SK-MEL-5 (cell line): ENCODE results near the gene ZNF521. TPM values are rescaled to one million over a fixed set of nuclear protein-coding genes. Genes with fewer than 3 reads are reported as not detected.

ENCODE experiments used
- DNase-seq: peaks from one replicate; pipeline ENCODE4 v3.0.0-alpha.2; 2016; ENCODE audit warnings: low read depth, low spot score
- in situ Hi-C: cut with HindIII; loops from 2 replicates; pipeline ENCODE4 v1.10.0; 2016; ENCODE audit warnings: low sequenced_read_pairs, high pct_unique_total_duplicates, low pct_unique_long_range_greater_than_20kb
- total RNA-seq: library from RNA; depleted of rRNA; stranded (reverse); fragments of >200 nt; shearing (Covaris generic); gene quantifications from 2 replicates; pipeline ENCODE4 v1.2.3, GENCODE V29; 2014

Gene ZNF521
- total RNA-seq, 1 experiment from 2014 or later = 1.9 TPM

DNA sequence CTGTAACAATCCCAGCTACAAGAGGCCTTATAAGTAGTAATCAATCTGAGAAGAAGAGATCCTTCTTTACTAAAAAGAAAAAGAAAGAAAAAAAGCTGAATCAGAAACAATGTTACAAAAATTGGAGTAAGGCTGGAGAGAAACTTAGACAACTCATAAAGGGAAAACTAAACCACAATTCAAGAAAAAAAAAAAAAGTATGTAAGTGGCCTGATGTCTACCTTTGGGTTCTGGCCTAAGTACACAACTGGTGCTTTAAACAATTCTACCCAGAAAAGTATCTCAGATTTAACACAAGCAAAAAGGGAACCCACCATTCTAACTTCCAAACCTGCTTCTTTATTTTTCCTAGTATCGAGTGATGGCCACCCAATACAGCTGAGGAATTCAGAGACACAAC, 45.3 kb downstream of the ZNF521 start:
- in situ Hi-C loops = no loop called here
- DNase-seq = no peak

DNA sequence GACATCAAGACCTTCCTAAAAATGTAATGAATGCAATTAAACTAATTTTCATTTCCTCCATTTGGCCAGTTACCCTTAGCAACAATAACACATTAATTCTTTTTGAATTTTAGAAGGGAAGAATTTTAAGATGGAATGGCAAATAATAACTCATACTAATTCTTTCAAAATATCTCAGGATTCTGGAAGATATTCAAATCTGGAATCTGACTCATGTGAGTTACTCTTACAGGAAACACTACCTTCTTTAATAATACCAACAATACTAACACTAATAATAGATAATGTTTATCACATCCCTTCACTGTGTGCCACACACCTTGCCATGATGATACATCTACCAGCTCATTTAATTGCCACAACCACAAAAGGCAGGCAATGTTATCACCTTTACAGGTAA, 46.4 kb downstream of the ZNF521 start:
- DNase-seq = no peak
- in situ Hi-C loops = no loop called here

DNA sequence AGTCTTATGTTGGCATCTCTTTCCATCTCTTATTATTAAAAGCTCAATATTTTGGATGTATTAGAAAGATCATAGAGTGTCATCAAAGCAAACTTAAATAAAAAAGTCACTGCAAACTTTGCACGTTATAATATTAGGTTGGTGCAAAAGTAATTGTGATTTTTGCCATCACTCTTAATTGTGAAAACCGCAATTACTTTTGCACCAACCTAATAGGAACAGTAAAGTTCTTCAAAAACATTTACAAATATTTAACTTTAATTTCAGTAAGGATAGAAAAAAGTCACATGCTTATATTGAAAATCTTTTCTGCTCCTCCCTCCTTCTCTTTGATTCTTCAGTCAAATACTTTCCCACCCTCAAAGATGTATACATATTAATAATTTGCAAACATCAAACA, 51.5 kb downstream of the ZNF521 start:
- in situ Hi-C loops = no loop called here
- no peak for DNase-seq

DNA sequence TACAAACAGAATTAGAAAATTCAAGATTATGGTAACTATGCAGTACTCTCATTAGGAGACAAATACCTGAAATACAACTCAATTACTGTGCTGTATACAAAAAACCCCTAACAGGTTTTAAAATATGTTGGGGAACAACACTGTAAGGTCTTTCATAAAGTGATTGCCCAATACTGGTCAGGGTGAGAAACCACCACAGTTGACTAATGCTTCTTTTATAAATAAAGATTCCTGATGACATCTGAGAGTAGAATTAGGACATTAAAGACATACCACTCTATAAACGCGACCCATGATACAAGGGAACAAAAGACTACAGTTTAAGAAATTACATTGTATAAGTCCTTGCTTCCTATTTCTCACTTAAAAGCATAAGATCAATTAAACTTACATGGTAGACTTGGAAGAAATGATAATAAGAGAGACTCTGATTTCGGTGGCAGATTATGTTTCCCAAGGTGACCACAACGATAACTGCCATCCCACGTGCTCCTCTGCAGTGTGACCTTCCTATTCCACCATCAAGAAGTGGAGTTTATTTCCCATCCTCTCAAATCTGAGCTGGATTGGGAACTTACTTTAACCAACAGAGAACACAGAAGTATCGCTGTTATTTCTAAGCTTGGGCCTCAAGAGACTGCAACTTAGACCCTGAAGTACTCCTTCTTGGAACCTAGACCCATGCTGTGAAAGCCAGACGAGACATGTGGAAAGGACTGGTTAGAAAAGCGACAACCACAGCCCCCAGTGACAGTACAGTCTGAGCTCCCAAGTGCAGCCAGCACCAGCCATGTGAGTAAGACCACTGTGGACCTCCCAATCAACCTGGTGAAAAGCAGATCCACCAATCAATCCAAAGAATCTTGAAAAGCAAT, 52.3 kb downstream of the ZNF521 start:
- peak; percentile 46 for DNase-seq
- in situ Hi-C loops = no loop called here

DNA sequence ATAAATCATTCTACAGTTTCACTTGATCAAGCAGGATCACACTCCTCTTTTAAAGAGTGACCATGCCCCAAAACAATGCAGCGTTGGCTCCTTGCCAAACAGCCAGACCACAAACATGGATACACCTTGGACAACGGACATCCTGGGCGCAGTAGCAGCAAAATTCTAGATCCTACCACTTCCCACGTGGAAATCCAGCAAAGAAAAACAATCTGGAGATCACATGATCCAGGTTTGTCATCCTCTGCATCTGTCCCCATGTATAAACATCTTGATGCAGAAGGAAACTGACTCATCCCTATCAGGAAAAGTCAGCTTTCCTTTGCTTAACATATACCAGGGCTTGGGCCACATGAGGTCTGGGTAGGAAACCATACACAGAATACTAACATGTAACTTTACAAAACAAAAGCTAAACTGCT, 53.1 kb downstream of the ZNF521 start:
- in situ Hi-C loops = no loop called here
- peak; percentile 9 for DNase-seq

DNA sequence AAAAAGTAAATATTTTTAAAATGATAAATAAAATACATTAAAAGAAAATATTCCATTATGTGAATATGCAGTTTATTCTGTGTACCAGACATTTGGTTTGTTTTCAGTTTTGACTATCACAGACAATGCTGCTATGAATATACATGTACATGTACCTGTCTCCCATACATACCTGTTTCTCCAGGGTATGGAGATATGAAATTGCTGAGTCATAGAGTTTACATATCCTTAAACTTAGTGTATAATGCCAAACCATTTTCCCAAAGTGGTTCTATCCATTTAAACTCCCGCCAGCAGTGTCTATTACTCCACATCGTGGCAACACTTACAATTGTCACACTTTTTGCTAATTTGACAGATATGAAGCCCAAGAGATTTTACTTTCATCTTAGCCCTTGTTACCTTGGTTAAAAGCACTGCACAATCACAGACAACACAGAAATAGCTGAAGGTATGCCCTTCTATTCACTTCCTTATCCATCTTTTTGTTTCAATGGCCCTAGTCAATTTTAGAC, 56.3 kb downstream of the ZNF521 start:
- in situ Hi-C loops = no loop called here
- DNase-seq = no peak

DNA sequence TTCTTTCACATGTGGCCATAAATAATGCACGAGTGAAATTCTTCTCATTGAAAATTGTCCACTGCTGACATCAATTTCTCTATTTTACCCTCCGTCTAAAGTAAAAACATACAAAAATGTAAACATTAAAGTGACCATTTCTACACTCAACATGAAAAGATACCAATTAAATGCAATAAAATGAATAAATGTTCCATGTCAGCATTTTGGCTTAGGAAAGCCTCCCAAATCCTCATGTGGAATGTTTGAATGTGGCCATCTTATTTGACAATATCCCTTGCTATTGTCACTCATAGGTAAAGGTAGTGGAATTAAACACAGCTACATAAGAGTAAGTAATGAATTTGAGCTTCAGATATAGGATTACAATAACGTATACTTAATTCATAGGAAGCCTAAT, 60.8 kb downstream of the ZNF521 start:
- in situ Hi-C loops = no loop called here
- no peak for DNase-seq

DNA sequence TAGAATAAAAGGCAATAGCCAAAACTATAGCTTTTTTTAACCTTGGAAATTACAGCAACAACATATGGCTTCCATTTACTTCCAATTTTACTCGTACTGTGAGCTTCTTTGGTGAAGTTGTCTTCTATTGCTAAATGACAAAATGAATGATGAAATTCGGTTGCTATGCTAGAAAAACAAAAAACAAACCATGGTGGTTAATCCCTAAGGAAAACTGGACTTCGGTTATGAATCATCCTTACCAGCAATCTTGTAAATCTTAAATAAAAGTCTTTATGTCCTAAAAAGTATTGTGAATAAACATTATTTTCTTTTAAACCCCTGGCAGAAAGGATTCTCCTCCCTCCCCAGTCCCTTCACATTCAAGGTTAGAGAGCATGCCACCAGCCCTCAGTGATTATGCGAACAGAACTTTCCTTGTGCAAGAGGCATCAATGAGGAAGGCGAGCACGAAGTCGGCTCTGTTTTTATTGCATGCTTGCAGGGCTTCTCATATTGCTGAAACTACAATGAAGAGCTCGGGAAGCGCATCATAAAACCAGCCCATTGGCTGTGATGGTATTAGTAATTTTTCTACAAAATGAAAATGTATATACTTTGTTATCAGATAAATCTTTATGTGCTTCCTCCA, 62.9 kb downstream of the ZNF521 start:
- peak; percentile 90 for DNase-seq
- in situ Hi-C loops = no loop called here

DNA sequence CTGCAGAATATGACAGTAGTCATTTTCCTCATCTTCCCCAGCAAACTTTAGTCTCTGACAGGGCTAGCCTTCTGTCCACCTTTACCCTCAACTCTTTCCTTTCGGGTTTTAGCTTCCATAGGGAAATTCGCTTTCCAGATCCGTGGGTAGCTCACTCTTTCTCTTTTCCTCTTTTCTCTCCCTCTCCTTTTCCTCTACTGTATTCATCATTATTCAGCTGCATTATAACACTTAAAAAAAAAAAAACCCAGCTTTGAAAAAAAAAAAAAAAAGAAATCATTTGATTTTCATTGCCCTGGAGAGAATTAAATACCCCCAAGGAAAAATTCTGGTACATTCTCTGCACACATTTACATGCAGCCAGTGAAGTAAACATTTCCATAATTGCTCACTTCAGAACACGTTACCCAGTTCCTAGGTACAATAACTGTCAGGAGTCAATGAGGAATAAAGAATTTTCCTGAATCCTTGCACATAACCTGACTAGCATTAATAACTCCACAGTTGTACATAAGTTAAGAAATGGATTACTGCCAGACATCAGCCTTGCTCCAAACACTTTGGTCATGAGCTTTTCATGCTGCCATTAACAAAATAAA, 63.5 kb downstream of the ZNF521 start:
- DNase-seq = peak; percentile 5
- in situ Hi-C loops = no loop called here

DNA sequence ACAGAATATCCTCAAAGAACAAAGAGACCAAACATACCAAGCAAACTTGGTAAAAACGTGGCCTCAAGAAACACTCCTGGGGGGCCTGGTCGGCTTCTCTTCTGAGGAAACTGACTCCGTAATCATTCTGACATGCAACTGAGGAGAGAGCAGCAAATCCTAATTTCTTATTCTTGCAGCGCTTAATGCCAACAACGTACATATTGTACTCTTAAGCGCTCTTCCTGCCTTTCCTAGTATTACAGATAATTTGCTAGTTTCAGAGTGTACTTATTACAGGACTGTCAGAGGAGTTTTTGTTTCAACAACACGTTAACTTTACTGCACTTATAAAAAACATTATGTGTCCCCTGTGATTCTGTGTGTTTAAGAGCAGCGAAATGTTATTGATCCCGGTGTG, 64.9 kb downstream of the ZNF521 start:
- in situ Hi-C loops = no loop called here
- peak; percentile 55 for DNase-seq

DNA sequence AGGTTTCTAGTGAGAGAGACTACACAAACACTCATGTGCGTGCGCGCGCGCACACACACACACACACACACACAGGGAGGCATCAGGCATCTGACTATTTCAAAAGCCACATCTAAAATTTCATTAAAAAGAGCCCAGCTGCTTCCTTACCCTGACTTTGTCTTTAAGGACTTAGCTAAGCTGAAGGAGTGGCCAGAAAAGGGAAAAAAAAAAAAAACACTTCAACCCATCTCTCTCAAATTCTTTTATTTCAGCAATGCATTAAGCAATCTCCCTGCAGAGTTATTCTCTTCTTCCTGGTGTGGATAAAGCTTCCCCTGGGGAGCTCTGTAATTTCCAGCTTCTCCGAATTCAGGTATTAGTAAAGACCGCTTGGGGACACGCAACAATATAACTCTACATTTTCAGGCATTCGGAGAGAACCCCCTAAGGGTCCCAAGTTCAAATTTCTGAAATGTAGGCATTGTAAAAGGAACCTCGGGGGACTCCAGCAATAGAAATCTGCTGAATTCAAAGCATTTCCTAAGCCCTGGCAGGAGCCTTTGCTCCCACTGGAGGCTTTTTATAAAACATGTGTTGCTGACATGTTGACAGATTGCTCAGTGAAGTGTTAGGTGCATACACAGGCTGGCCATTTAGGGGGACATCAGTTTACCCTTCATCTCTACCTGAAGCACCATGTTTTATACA, 67.0 kb downstream of the ZNF521 start:
- DNase-seq = no peak
- in situ Hi-C loops = no loop called here

DNA sequence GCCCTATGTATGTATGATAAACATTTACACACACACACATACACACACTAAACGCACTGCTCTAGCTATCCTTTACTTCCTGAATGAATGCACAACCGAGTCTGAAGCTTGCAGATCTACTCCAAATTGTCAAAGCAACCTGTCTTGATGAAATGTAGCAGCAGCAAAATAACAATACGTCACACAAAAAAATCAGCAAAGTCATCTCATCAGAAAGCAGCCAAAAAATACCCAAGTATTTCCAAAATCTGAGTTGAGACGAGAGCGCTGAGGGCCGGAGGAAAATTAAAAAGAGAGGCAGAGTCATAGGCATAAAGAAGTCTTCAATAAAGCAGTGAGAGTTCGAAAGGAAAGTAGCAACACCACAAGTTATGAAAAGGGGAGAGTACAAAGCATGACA, 67.7 kb downstream of the ZNF521 start:
- in situ Hi-C loops = no loop called here
- no peak for DNase-seq

DNA sequence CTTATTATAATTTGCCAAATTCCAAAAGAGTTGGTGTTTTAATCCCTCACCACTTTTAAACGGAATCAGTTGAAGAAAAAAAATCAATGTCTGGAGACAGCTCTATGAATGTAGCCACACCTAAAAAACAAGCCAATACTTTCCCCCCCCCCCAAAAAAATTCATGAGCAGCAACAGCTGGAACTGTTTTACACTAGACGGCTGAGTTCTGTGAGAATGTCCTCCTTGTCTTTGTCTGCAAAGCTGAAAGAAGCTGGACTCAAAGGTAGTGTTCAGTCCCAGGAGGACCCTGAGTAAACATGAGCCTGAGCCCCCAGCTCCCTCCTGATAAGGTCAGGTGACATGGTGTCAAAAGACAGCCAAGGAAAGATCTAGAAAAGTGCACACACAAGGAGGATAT, 68.2 kb downstream of the ZNF521 start:
- DNase-seq = no peak
- in situ Hi-C loops = no loop called here

DNA sequence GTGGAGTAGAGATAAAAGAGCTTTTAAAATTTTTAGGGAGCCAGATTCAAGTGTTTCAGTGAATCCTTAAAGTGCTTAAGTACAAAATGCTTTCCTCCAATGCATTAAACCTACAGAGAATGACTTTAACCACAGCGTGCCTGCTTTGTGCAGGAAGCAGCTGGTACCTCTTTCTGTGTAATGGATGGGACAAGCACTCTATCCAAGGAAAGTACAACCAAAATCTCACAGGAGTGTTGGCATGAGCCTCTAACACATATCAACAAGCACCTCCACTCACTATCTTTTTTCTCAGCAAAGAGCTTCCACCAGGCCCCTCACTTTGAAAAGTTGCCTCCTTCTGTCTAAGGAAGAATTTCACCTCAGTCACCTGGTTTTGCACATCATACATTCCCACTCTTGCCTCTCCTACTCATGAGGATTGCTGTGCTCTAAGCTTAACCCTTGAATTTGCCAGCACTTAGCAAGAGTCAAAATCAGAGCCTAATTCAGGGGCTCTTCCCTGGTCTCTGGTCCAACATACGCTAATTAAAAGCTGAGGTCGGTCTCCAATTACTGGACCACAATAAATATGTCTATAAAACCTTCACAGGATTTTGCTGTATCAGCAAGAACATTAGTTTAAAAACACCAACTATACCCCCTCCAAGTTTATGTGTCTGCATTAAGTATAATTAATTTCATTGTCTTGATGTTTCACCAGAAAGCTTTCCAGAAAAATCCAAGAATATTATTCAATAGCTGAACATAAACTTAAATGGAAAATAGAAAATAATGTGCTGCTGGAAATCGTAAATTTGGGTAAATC, 68.9 kb downstream of the ZNF521 start:
- in situ Hi-C loops = no loop called here
- DNase-seq = no peak

DNA sequence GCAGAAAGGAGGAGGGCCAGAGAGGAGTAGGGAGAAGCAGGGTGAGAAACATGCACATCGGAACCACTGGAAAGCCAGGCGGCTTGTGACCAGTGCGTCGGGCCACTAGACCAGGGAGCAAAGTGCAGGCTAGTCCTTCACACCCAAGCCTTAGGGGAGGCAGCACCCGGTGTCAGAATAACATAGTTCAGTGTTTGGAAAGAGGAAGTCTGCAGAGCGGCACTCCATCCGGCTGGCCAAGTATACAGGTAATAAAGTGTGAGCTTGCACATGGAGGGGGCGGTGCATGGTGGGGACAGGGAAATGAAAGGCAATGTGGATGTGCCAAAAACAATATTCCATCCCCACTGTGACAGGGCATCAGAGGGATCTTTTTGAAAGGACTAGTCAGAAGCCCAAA, 69.7 kb downstream of the ZNF521 start:
- in situ Hi-C loops = no loop called here
- no peak for DNase-seq

DNA sequence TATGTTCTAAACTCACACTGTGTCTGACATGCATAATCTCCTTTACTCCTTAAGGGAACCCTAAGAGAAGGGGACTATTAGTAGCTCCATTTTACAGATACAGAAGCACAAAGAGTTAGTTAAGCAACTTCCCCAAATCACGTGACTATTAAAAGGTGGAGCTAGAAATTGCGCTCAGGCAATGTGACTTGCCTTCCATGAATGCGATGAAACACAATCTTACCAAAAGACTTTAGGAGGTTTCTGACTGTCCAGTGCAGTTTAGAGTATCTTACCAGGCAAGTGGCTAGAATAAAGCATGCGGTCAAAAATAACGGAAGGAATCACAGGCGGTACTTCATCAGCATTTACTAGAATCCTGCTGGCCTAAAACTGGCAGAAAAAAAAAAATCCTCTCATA, 70.4 kb downstream of the ZNF521 start:
- in situ Hi-C loops = no loop called here
- no peak for DNase-seq

DNA sequence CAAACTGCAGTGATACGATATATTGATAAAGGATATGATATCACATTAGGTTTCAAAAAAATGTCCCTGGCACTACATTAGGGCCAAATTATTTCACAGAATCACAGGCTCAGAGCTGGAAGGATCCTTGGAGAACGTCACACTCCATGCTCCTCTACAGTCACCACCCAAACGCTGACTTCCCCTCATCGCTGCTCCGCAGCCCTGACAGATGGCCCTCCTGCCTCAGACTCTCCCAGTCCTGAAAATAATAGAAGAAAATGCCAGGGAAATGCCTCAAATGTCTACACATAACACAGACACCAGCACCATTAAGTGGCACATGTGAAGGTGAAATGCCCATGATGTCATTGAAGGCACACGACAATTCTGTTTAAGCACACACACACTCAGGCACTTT, 72.0 kb downstream of the ZNF521 start:
- in situ Hi-C loops = no loop called here
- DNase-seq = no peak
